K562 (cell line): ENCODE results near the gene FANCI.

ENCODE experiments used
- CTCF ChIP-seq, 3 experiments: IDR thresholded peaks in 2 of 3; conservative IDR thresholded peaks in 1 of 3; 2 replicates each; pipeline ENCODE4 v1.5.1; 2011 to 2012; ENCODE audit warnings: low read length in 3 of 3, mild to moderate bottlenecking in 3 of 3, control low read depth in 2 of 3, improper control_type of control experiment in 1 of 3, inconsistent platforms in 1 of 3, low read depth in 1 of 3, mixed read lengths in 1 of 3, moderate library complexity in 1 of 3; ENCODE audit not compliant: insufficient read depth in 2 of 3
- JUN ChIP-seq, 2 experiments: sonication (generic) in 1 of 2; formaldehyde crosslinking in 1 of 2; IDR thresholded peaks; 2 replicates each; pipeline versions ENCODE4 v1.6.1 to v1.8.0; 2012 to 2022; ENCODE audit warnings: borderline replicate concordance in 2 of 2, mild to moderate bottlenecking in 2 of 2, improper control_type of control experiment in 1 of 2, low read depth in 1 of 2, low read length in 1 of 2, missing genetic modification reagents in 1 of 2
- MAFG ChIP-seq: fragments of 450-650 bp; conservative IDR thresholded peaks from 2 replicates; pipeline ENCODE4 v1.6.1; 2016; ENCODE audit warnings: missing genetic modification characterization, missing compliant biosample characterization
- MEF2A ChIP-seq: IDR thresholded peaks from 2 replicates; pipeline ENCODE4 v1.6.1; 2011; ENCODE audit warnings: low read depth, mild to moderate bottlenecking, low read length, moderate library complexity; ENCODE audit not compliant: control insufficient read depth
- MXI1 ChIP-seq: IDR thresholded peaks from 2 replicates; pipeline ENCODE4 v1.6.1; 2011; ENCODE audit warnings: low read depth, mild to moderate bottlenecking, improper control_type of control experiment, low read length
- POLR2A ChIP-seq: fragments of 450-650 bp; conservative IDR thresholded peaks from 2 replicates; pipeline ENCODE4 v1.6.1; 2016
- SMARCB1 ChIP-seq: IDR thresholded peaks from 2 replicates; pipeline ENCODE4 v1.6.1; 2011; ENCODE audit warnings: improper control_type of control experiment, low read depth; ENCODE audit not compliant: insufficient read length
- SPI1 ChIP-seq: IDR thresholded peaks from 2 replicates; pipeline ENCODE4 v1.6.1; 2011; ENCODE audit warnings: low read depth, low read length, control low read depth, borderline replicate concordance
- SUPT5H ChIP-seq: fragments of 450-650 bp; IDR thresholded peaks from 2 replicates; pipeline ENCODE4 v1.6.1; 2016
- XRCC3 ChIP-seq: fragments of 450-650 bp; IDR thresholded peaks from 2 replicates; pipeline ENCODE4 v1.6.1; 2017; ENCODE audit warnings: mild to moderate bottlenecking, moderate library complexity
- YY1 ChIP-seq, 3 experiments: IDR thresholded peaks; 2 replicates each; pipeline ENCODE4 v1.6.1; 2011; ENCODE audit warnings: low read length in 2 of 3, mild to moderate bottlenecking in 2 of 3, moderate library complexity in 2 of 3, borderline replicate concordance in 1 of 3, control low read depth in 1 of 3, low read depth in 1 of 3; ENCODE audit not compliant: insufficient read depth in 3 of 3, insufficient replicate concordance in 2 of 3, control insufficient read depth in 1 of 3, insufficient read length in 1 of 3; ENCODE audit errors: extremely low read depth in 1 of 3
- ZFP91 ChIP-seq: sonication (generic); formaldehyde crosslinking; IDR thresholded peaks from 2 replicates; pipeline ENCODE4 v1.8.0; 2022; ENCODE audit warnings: mild to moderate bottlenecking, missing genetic modification reagents
- ZNF699 ChIP-seq: fragments of 250-450 bp; sonication (Bioruptor Pico); IDR thresholded peaks from 2 replicates; pipeline ENCODE4 v1.8.0; 2021; ENCODE audit warnings: mild to moderate bottlenecking, moderate library complexity; ENCODE audit not compliant: insufficient replicate concordance

DNA sequence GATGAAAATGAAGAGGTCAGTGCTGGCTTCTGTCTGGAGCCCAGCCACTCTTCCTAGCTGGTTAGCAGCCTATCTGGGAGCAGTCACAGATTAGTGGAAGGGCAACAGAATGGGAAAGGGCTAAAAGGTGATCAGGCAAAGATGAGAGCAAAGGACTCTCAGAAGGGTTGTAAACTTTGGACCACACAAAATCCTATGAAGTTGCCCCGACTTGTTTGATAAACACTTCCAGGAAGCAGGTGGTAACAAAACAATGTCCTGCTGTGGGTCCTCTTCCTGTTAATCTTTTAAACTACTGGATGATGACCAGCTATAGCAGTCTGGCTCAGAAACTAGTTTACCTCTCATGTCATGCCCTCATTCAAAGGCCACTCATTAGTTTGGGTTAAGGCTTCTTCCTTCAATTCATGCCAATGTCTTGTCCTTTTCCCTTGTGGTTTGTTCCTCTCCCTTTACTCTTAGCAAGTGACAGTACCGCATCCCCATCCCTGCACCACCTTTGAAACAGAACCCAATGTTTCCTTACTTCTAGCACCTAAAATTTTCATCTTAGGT lies 71.7 kb downstream of the FANCI start:
- TF ChIP-seq MEF2A = no peak
- no peak for TF ChIP-seq MAFG (tag)
- TF ChIP-seq SUPT5H = no peak; the same call in none of the 2 replicates
- TF ChIP-seq SPI1 = no peak
- TF ChIP-seq SMARCB1 = no peak
- no peak for TF ChIP-seq JUN (IDR thresholded peaks at IDR 0.05; ENCODE audit: borderline replicate concordance, low read depth, low read length)
- no peak for TF ChIP-seq JUN (CRISPR knock-in tag; IDR thresholded peaks at IDR 0.05; ENCODE audit: borderline replicate concordance)
- no peak for TF ChIP-seq MXI1
- TF ChIP-seq ZFP91 (CRISPR knock-in tag) = no peak
- no peak for TF ChIP-seq XRCC3
- TF ChIP-seq ZNF699 (CRISPR knock-in tag) = no peak
- no peak for TF ChIP-seq YY1 (IDR thresholded peaks at IDR 0.05; ENCODE audit: borderline replicate concordance in 1 of 3, control insufficient read depth in 1 of 3, extremely low read depth in 1 of 3, insufficient read depth in 3 of 3, insufficient read length in 1 of 3, insufficient replicate concordance in 2 of 3, low read depth in 1 of 3, low read length in 2 of 3)
- no peak for TF ChIP-seq CTCF (IDR thresholded peaks at IDR 0.05 in 2 of 3, conservative IDR thresholded peaks at IDR 0.05 in 1 of 3; ENCODE audit: insufficient read depth in 2 of 3, low read depth in 1 of 3, low read length in 3 of 3)
- TF ChIP-seq POLR2A = peak; percentile 56
